HG02759 (cell line): ENCODE data around the gene CFAP53.

Source experiments
- ATAC-seq: cut with Tn5 transposase; IDR thresholded peaks from one replicate; pipeline ENCODE4 v1.9.1; 2021; ENCODE audit warnings: mild to moderate bottlenecking, moderate library complexity; ENCODE audit not compliant: unreplicated experiment

Gene CFAP53

DNA sequence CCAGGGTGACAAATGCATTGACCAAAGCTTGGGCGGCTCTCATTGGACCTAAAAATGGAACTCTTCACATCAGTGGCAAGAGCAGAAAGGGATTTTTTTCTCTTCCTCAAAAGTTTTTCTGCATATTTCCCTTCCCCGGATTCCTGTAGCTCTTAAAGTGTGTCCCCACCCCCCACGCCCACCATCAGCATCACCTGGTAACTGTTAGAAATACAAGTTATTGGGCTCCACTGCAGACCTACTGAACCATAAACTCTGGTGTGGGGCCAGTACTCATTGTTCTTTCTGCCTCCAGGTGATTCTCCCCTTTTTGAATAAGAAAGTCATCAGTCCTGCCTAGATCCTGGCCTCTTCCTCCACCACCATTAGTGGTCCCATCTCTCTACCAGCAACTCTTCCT, 70.0 kb downstream of the CFAP53 start:
- ATAC-seq = no peak

DNA sequence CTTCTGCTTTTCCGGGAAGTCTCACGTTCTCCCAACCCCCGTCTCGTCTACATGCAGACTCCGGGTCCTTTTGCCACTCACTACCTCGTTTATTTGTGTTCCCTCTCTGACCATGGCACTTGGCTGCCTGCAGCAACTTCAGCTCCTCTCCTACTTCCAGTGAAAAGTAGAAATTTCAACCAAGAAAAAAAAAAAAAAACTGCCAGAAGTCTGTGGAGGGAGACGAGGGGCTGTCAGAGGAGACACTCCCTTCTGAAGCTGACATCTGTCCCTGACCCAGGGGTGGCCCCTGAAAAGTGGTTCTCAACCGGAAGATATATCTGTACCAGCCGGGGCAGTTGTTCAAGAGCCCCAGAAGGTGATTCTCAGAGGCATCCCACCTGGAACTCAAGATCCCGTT, 70.6 kb downstream of the CFAP53 start:
- no peak for ATAC-seq

DNA sequence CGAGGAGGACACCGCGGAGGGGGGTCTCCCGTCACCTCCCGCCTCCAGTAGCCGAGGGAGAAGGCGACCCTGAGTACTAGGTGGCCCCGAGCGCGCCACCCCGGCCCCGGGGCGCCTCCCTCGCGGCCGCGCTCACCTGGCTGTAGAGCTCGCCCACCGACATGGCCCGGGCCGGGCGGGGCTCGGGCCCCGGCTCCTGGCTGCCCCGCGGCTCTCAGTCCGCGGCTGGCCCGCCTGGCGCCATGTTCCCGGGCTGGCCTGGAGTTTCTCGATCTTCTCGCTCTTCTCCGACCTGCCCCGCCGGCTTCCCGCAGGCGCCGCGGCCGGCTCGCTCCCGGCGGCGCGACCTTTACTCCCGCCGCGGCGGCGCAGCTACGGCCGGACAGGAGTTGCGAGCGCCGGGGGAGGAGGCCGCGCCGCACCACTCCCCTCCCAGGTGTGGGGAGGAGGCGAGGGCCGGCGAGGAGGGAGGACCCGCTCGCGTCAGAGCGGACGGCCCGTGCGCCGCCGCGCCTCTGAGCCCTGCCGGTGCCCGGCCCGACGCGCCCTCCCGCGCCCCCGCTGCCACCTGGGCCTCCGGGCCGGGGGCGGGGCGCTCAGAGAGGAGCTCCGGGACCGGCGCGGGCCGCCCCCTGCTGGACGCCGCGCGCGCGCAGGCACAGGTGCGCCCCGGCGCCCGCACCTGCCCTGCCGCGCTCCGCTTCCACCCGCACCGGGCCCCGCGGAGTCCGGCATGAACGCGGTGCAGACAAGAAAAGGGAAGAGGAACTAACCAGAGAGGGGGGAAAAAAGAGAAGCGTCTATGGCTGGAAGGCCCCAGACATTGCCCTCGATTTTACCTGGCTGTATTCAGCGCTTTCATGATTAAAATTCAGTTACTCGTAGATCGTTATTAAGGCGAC, 71.4 kb downstream of the CFAP53 start, which contains the start of gene MYO5B:
Gene MYO5B (minus strand): TSS at position 517 of the 902 bp plus-strand sequence. CDS start 354 bp downstream, at position 163.
- ATAC-seq = peak; percentile 91

DNA sequence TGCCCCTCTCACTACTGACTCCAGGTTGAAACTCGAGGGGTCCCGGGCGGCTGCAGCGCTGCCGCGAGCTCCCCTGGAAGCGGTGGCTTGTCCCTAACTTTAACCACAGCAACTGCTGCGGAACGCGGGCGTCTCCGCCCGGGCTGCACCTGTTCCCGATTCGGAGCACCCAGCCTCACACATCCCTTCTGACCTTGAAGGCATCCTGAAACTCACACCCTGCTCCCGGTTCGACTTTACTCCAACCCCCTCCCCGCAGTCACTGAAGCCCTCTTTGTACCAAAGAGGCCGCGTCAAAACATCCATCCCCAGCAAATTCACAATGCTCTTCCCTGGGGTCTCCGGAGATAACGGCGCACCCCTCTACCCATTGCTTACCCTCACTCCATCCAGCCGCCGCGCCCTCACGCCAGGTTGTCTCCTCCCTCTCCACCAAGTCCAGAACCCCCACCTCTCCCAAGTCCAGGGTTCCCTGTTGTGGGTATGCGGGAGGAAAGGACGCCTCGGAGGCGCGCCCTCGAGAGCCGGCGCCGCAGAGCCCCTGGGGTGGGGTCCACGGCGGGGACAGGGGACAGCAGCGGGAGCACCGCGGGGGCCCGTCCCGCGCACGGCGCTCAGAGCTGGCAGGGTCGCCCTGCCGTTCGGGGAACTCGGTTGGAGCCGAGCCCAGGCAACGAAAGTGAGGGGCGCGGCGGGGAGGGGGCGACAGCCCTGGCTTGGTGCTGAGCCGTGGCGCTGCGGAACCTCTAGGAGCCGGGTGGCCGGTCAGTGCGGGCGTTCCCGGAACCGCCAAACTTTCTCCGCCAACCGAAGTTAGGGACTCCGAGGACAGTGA, 72.3 kb downstream of the CFAP53 start:
- ATAC-seq = peak; percentile 3

DNA sequence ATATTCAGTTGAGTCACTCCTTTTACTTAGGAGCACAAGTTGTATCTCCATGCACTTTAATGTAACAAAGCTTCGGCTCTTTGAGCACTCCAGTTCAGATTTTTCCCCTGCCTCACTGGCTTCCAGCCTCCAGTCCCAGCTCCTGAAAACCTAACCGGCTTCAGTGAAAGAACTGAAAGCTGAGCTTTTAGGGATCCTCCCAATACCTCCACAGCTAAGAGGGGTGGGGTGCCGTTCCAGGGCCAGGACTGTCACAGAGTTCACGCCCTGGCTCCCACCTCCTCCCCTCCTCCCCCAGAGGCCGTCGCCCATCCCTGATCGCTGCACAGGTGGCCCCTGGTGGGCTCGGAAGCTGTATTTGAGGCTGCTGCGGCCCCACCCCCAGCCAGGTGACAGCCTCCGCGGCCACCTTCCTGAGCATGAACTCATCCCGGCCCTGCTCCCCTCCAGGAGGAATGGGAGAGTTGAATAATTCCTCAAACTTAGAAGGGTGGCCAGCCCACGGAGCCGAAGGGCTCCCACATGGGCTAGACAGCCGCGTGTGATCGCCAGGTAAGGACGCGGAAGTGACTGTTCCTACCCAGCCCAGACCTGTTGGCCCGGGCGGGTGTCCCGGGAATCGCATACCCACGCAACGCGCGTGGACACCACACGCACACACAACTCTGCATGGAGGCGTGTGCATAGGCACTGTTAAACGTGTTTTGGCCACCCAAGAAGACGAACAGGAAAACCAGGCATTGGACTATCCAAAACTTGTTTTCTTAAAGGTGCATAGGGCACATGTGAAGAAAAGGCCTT, 73.1 kb downstream of the CFAP53 start:
- no peak for ATAC-seq

DNA sequence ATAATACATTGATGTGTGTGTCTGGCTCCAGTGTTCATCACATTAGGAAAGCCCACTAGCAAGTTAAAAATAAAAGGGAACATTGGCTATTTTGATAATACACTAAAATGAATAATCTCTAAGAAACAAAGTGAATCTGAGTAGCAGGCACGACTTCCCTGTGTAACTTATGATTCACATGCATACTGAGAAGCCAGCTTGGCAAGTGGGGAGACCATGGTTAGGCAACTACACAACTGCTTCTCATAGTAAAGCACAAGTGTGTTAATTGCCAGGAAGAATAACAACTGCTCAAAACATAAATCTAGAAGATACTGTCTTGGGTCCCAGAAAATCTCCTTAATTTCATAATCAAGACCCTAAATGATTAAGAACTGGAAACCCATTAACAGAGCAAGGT, 75.4 kb downstream of the CFAP53 start:
- ATAC-seq = no peak

DNA sequence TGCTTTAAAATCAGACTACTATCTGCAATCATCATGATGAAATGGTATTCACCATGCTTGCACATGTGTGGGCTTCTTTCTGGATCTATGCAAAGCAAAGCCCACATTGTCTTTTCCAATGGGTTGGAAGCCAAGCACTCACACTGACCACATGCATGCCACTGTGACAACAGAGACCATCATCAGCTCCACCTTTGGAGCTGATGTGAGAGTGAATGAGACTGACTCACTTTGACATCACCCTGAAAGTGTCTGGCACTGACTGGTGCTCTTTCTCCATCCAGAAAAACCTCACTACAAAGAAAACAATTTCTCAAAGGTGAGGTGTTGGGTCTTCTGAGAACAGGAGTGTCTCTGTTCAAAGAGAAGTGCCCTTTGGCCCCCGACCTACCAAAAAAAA, 76.1 kb downstream of the CFAP53 start:
- ATAC-seq = no peak

DNA sequence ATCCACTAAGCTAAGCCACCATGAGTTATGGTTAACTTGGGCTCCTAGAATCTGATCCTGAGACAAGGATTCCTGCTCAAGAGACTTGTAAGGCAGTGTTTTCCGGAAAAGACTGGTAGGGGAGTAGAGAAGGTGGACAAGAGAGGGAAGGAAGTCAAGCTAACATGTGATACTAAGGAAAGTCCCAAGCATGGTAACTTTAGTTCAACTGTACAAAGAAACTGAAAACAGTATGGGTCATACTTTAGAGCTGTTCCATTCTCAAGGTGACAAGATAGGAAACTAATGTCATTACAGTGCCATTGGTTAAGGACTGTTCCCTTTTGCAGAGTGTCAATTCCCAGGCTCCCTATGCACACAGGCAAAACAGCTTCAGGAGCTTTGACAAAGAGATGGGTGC, 77.1 kb downstream of the CFAP53 start:
- ATAC-seq = peak; percentile 72

DNA sequence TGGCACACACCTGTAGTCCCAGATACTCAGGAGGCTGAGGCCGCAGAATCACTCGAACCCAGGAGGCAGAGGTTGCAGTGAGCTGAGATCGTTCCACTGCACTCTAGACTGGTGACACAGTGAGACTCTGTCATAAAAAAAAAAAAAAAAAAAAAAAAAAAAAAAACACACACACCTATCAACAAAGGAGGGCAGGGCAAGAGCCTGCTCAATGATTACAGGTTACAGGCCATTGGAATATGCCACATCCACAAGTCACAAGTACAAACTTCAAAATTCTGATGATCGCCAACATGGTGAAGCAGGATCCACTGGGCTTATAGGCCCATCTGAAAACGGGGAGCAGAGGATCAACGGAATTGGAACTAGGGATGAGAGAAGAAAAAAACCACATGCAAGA, 77.6 kb downstream of the CFAP53 start:
- ATAC-seq = no peak

DNA sequence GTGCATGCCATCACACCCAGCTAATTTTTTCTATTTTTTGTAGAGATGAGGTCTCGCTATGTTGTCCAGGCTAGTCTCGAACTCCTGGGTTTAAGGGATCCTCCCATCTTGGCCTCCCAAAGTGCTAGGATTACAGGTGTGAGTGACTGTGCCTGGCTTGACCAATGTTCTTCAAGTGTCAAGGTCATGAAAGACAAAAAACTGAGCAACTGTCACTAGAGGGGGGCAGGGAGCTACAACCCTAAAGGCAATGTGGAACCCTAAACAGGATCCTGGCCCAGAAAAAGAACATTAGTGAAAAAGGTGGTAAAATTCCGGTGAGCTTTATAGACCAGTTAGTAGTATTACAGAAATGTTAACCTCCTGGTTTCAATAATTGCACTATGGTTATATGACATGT, 78.6 kb downstream of the CFAP53 start:
- no peak for ATAC-seq

DNA sequence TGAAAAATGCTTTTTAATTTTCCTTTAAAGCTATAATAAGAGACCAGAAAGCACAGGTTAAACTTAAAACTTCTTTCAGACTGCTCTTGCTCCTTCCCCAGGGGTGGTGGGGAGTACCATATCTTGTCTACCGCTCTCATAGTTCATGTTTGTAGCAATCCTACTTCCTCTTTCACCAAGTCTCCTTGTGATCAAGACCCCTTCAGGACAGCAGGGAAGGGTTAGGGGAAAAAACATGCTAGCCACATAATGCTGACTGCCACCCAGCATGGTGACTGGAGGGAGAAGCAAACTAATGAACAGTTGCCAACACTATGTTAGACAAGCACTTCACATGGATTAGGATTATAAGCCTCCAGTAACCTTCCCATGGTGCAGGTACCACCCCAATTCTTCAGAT, 79.9 kb downstream of the CFAP53 start:
- ATAC-seq = no peak

DNA sequence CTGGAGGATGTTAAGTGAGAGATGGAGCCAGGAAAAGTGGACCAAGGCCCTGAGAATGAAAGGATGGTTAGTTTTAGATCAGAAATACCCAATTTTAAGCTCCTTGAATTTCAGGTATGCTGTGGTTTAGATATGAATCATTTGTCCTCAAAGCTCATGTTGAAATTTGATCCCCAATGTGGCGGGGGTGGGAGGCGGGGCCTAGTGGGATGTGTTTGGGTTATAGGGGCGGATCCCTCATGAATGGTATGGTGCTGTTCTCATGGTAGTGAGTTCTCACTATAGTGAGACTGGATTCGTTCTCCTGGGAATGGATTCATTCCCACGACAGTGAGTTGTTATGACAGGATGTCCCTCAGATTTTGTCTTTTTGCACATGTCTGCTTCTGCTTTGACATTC, 82.7 kb downstream of the CFAP53 start:
- no peak for ATAC-seq

DNA sequence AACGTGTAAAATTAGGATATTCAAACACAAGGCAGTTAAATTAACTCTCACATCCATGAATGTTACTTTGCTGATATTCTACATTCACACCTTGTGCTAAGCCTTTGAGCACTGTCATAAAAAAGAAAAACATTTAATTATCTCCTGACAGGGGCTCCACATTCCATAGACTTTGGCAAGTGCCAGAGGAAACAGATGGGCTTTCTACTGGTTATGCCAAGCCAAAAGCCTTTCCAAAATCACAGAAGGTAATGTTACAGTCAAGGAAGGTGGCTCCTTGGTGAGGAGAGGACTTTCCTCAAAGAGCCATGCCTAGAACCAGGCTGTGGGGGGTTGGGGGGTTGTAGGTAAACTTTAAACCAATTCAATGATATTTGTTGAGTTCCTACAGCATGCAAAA, 83.8 kb downstream of the CFAP53 start:
- no peak for ATAC-seq

DNA sequence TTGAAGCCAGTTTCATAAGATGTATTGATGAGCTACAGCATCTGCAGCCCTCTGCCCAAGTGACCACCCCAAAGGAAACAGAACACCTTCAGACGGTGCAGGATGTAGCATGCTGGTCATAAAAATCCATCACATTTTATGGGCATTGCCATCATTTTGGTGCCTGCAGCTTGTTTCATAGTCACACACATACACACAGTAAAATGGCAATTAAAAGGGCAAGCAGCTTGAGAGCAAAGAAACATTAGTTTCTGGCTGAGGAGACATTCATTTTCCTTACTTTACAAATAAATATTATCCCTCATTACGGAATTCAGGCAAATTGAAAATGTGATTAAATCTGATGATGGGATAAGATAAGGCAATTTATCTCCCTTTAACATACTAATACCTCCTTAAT, 84.7 kb downstream of the CFAP53 start:
- no peak for ATAC-seq

DNA sequence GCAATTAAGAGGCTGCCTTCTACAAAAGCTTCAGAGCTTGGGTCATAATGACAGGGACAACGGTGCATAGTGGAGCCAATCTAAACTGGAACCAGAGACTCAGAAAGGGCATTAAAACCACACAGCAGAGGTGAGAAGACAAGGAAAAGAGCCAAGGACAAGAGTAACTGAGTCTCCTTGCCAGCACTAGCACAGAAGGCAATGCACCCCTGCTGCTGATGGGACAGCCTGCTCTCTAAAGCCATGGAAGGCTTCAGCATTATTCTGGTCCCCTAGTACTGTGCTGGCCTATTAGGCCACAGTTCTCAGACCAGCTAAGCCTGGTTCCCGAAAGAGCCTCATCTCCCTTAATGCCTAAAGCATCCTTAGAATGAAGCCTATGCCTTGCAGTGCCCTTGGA, 86.8 kb downstream of the CFAP53 start:
- no peak for ATAC-seq

DNA sequence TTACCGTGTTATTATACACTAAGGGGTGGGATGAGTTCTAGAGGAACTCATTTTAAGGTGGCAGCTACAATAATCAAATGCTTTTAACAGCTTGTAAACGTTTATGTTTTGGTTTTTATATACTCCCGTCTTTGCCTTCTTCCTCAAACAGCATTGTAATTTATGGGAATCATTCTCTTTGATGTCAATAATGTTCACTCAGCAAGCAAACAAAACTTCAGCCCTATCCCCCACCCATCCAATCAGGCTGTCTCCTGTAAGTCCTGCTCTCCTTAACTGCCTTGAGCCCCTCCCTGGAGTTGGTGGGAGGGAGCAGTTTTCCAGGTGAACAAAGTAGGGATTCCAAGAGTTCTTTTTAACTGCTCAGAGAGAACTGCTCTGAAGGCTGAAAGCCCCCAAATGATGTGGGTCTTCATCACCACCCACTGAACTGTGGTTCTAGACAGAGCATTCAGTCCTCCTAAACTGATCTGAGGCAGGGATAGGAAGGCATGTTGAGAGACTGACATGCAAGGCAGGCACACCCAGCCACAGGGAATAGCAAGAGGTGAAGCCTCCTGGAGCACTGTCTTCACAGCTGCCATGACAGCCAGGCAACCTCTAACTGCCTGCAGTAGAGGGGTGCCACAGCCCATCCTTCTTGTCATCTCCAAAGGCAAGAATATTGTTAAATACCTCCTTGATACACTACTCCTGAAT, 88.9 kb downstream of the CFAP53 start:
- no peak for ATAC-seq
